GM18507 (cell line): ENCODE data around the gene PCNT.
"Not testable (repeated sequence)": the region's sequence is repeated elsewhere in the genome, so short reads cannot be mapped to it uniquely, and the experiment has no call there.

Experiments
- DNase-seq: peaks from one replicate; pipeline ENCODE4 v3.0.0; 2011; ENCODE audit warnings: low read depth; ENCODE audit not compliant: insufficient read length; ENCODE audit errors: extremely low spot score
- FAIRE-seq: peaks from 2 replicates; lab custom pipeline; 2011; peaks lifted over from hg19 to GRCh38; lab: Jason Lieb, UNC

PCNT gene

DNA sequence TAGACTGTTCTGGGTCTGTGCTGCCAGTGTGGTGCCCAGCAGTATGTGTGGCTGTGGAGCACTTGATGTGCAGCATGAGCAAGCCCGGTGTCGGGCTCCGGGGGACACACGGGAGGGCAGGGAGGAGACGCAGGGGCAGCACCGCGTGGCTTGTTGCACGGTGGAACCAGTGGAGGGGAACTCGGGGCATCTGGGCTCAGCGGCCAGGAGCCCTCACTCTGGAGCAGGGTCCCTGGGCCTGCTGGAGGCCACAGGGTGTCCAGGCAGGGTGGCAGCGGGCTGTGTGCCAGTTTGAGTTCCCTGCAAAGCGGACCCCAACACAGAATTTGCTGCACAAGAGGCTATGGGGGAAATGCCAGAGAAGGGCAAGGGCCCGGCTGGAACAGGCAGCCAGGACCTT, 30.6 kb downstream of the PCNT start:
- no peak for FAIRE-seq
- DNase-seq: no peak

DNA sequence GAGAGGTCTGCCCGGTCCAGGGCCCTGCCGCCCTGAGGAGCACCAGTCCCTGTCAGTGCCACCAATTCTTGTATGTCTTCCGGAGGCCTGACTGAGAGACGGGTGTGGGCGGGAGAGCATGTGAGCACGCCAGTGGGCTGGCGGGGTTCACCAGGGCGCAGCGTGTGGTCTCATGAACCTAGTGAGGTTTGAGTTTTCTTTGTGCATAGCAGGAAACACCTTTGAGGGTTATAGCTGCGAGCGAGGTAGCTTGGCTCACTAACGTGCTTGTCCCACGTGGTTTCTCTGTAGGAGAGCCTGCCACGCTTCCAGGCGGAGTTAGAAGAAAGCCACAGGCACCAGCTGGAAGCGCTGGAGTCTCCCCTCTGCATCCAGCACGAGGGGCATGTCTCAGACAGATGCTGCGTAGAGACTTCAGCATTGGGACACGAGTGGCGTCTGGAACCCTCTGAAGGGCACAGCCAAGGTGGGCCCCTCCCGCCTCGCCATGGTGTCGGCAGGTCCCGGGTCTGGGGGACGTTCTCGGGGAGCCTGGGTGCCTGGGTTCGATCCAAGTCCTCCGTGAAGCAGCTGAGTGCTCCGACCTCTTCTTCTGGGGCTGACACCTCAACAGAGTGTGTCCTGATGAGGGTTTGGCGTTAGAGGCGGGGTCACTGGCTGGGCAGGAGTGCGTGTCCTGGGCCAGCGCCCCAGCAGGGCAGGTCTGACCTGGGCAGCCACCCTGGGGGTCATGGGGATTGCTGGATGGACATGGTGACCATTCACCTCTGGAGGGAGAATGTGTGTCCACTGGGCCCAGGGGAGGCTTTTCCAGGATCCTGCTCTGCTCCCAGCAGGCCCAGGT, 31.4 kb downstream of the PCNT start:
- DNase-seq (no peak), FAIRE-seq (no peak)

DNA sequence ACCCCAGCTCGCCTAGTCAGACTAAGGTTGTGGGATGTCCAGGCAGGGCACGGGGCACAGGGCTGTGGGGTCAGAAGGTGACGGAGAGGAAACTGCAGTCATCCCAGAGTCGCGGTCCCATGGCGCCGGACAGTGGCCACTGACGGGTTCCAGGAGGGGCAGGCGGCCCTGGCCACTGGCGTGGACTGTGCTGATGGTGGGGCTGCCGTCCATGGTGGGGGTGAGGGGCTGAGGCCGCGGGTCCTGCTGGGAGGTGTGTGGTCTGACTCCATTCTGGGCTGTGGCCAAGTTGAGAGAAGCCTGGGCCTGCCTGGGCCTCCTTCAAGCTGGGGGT, 32.0 kb downstream of the PCNT start:
- FAIRE-seq (no peak), DNase-seq (no peak)

DNA sequence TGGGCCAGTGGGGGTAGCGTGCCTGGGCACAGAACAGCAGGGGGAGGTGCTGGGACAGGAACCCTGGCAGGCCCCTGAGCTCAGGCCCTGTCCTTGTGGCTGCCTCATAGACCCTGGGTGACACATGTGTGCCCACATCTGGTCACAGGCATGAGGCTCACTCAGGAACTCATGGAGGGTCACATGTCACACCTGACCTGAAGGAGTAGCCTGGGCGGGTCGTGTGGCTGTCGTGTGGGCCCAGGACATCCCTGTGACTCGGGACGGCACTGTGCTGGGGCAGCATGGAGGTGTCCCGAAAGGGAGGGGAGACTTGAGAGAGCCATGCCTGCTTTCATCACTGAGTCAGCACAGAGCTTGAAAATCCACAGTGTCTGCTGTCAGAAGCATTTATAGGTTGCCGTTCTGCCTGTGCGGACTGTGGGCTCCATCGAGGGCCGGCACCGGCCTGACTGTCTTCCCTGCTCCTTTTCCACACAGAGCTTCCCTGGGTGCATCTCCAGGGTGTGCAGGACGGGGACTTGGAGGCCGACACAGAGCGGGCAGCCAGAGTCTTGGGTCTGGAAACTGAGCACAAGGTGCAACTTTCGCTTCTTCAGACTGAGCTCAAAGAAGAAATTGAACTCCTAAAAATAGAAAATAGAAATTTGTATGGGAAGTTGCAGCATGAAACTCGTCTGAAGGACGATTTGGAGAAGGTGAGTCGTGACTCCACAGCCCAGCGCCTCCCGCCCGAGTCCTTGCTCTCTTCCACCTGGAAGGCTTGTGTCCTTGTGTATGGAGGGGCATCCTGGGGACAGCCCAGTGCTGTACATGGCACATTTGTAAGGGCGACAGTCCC, 32.8 kb downstream of the PCNT start:
- DNase-seq: no peak
- FAIRE-seq: no peak

DNA sequence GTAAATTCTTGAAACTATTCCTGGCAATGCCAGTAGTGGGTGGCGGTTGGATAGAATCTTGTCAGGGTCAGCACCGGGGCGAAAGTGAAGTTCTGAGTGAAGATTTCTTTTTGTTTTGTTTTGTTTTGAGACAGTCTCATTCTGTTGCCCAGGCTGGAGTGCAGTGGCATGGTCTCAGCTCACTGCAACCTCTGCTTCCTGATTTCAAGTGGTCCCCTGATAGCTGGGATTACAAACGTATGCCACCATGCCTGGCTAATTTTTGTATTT, 33.3 kb downstream of the PCNT start:
- DNase-seq (no peak), FAIRE-seq (peak; percentile 79)

DNA sequence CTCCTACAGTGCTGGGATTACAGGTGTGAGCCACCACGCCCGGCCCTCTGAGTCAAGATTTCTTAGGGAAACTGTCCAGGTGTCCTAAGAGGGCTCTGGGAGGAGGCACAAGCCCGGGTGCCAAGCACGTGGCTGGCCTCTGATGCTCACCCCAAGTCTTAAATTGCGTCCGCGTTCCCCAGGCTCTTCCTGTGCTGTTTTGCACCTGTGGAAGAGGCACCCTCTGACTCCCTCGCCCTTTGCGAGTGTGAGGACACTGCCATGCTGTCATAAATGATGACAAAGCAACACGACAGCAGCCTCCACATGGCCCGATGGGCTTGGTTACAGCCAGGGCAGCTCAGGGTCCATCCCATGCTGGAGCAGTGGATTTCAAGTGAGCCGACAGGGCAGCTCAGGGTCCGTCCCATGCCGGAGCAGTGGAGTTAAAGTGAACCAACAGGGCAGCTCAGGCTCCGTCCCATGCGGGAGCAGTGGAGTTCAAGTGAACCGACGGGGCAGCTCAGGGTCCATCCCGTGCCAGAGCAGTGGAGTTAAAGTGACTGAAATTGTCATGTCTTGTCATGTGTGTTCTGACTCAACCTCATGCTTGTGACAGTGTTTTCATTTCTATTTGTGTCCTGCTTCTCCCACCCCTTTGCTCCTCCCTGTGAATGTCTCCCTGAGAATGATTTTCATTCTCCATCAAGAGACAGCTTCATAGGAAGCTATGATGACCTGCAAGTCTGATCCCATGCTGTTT, 33.9 kb downstream of the PCNT start:
- DNase-seq (no peak), FAIRE-seq (peak; percentile 21)

DNA sequence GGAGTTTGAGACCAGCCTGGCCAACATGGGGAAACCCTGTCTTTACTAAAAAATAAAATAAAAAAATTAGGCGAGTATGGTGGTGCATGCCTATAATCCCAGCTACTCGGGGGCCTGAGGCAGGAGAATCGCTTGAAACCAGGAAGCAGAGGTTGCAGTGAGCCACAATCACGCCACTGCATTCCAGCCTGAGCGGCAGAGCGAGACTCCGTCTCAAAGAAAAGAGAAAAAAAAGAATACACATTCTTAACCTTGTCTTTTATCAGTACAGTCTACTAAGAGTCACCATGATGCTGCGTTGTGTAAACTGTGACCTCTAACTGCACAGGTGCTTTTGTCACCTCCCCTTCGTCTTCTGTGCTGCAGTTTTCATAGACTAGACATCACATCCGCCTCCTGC, 37.2 kb downstream of the PCNT start:
- FAIRE-seq (no peak), DNase-seq (no peak)

DNA sequence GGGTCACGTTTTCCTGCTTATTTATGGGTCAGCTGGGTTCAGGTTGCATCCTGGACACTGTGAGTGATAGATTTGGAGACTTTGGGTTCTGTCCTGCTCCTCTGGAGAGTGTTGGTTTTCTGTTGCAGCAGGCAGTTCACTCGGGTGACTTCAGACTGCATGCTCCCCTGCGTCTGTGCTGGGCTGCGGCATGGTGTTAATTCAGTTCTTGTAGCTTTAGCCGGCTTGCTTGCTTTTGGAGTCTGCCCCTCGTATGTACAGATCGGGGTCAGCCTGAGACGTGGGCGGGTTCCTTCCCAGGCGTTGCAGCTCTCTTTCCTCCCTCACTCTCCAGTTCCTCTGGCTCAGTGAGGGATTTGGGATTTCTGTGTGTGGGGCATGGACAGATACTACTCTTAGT, 38.0 kb downstream of the PCNT start:
- DNase-seq (no peak), FAIRE-seq (no peak)

DNA sequence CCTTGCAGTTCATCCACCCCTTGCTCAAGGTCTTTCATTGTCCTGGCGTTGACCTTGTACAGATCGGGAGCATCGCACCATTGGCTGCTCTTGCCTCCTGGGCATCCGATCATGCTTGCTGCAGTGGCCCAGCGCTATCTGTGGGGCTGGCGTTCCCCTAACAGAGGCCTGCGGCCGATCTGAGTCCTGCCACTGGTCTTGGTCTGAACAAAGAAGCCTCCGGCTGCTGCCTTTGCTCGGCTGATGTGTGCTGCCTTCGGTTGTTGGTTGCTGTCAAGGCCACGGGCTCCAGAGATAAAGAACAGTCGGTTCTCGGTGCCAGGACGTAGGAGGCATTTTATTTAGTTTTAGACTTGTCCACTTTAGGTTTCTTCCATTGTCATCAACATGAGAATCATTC, 39.0 kb downstream of the PCNT start:
- DNase-seq: no peak

DNA sequence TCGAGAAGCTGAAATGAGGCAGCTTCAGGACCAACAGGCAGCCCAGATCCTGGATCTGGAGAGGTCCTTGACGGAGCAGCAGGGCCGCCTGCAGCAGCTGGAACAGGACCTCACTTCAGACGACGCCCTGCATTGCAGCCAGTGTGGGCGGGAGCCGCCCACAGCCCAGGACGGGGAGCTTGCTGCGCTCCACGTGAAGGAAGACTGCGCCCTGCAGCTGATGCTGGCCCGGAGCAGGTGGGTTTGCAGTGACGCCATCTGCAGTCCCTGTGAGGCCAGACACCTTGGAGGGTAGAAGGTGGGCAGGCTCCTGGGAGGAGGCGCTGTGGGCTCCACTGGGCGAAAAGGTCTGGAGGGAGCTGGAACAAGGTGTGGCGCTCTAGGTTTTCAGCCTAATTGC, 39.7 kb downstream of the PCNT start:
- DNase-seq (no peak), FAIRE-seq (no peak)

More for the DNA sequence above, 39.0 kb downstream of the PCNT start:
- no peak for FAIRE-seq

DNA sequence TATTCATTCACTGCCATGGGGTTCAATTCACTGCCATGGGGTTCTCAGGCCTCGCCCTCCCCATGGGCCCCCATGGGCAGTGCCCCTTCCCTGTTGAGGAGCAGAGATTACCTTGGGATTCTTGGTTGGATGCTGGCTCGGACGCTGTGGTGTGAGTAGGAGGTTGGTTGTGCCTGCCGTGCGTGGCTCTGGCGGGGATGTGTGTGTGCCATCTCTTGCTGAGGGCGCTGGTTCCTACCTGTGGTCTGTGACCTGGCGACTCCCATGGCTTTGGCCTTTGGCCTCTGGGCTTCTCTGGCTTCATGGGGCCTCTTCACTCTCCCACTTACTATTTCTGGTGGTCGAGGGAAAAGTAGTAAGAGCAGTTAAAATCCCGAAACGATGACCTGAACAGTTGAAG, 42.1 kb downstream of the PCNT start:
- no peak for FAIRE-seq
- DNase-seq: no peak

DNA sequence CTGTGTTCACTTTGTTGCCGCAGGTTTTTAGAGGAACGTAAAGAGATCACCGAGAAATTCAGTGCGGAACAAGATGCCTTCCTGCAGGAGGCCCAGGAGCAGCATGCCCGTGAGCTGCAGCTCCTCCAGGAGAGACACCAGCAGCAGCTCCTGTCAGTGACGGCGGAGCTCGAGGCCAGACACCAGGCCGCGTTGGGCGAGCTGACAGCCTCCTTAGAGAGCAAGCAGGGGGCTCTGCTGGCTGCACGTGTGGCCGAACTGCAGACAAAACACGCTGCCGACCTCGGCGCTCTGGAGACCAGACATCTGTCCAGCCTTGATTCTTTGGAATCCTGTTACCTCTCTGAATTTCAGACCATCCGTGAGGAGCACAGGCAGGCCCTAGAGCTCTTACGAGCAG, 42.6 kb downstream of the PCNT start:
- FAIRE-seq: no peak
- DNase-seq: no peak

DNA sequence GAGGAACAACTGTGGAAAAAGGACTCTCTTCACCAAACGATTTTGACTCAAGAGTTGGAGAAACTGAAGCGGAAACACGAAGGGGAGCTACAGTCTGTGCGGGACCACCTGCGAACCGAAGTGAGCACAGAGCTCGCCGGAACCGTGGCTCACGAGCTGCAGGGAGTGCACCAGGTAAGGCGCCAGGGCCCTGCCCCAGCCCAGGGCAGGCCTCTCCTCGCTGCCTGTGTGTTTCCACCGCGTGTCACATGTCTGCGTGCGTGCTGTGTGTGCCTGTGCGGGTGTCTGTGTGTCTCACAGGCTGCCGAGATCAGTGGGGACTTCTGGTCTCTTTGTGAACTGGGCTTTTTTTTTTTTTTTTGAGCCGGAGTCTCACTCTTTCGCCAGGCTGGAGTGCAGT, 43.0 kb downstream of the PCNT start:
- DNase-seq: no peak
- FAIRE-seq: no peak

DNA sequence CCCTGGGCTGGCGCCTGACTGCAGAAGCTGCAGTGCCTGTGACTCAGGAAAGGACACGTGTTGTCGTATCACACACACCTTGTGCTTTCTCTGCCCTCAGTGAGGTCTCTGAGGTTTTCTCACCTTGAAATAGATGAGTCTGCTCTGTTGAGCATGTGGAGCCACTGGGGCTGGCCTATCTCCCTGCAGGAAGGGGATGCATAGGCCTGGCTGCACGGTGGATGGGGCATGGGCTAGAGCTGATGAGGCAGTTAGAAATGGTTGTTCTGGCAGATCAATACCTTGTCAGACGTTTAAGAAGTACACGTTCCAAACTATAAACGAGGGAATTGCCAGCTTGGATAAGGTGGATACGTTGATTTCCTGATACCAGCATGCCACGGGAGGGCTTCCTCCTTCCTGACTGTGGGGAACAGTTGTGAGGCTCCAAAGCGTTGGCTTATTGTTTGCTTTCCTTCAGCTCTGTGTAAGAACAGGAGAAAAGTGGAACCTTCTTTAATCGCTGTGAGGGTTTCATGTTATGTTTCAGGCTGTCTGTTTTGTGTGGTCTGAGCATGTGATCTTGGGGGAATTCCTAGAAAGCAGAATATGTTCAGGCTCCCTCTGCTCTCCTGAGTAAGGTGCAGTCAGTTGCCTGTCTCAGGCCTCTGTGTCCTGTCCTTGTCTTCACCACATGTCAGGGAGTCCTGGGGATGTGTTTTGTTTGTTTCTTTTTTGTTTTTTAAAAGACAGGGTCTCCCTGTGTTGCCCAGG, 44.8 kb downstream of the PCNT start:
- DNase-seq (peak; percentile 56), FAIRE-seq (peak; percentile 93)

DNA sequence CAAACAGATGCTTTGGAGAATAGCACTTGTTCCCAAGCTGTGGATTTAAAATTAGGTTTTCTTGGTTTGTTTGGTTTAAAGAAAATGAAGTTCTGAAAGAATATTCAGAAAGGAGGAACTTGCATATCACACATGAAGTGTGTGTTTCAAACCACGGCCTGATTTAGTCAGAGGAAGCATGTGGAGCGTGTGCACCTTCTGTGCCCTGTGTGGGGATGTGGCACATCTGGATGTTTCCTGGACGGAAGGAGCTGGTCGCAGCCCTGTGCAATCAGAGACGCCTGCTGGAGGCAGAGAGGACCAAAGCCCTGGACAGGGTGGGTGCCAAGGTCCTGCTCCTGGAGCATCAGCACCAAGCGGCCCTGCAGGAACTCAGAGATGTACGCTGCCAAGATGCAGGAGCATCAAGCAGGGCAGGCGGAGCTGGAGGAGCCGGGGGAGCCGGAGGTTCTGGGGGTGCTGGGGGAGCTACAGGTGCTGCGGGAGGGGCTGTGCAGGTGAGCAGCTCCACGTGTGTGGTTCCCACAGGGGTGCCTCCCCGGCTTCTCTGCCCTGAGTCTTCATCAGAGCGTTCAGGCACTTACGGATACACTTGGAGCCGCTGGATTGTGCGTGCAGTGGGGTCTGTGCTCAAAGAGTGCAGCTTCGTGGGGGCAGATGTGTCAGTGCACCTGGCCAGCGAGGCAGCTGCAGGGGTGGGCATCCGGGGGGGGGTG, 45.7 kb downstream of the PCNT start:
- FAIRE-seq (no peak), DNase-seq (no peak)

DNA sequence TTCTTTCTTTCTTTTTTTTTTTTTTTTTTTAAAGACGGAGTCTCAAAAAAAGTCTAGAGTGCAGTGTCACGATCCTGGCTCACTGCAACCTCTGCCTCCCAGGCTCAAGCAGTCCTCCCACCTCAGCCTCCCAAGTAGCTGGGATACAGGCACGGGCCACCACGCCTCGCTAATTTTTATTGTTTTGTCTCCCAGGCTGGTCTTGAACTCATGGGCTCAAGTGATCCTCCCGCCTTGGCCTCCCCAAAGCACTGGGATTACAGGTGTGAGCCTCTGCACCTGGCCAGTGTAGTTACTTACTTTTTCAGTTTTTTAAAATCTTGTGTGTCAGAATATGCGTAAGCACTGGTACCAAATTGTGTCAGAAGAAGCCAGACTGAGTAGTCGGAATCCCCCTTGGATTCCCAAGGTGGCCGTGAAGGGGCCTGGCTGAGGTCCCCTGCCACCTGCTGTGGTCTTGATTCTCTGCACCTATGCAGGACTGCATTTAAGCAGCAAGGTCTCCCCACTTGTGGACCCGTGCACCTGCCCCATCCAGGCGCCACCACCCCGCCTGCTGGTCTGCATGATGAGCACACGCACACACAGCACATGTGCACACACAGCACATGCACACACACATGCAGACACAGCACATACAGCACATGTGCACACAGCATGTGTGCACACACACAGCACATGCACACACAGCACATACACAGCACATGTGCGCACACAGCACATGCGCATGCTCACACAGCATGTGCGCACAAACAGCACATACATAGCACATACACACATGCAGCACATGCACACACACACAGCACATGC, 47.5 kb downstream of the PCNT start:
- peak; percentile 39 for FAIRE-seq

DNA sequence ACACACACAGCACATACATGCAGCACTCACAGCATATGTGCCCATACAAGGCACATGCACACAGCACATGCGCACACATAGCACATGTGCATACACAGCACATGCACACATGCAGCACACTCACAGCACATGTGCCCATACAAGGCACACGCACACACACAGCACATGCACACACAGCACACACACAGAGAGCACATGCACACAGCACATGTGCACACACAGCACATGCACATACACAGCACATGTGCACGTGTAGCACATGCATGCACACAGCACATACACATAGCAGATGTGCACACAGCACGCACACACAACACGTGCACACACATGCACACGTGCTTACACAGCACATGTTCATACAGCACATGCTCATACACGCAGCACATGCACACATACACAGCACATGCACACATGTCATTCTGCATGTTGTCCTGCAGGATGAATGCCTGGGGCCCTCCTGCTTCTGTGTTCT, 48.1 kb downstream of the PCNT start:
- no peak for DNase-seq
- no peak for FAIRE-seq

More for the DNA sequence above, 47.5 kb downstream of the PCNT start:
- DNase-seq: no peak

DNA sequence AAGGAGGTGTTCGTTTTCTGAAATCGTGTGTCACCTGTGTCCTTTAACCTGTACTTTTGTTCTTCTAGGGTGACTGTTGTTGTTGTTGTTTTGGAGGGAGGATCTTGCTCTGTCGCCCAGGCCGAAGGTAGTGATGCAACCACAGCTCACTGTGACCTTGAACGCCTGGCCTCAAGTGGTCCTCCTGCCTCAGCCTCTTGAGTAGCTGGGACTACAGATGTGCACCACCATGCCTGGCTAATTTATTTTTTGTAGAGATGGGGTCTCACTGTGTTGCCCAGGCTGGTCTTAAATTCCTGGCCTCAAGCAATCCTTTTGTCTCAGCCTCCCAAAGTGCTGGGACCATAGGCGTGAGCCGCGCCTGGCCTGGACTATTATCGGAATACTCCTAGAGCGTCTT, 49.0 kb downstream of the PCNT start:
- not testable (repeated sequence) for FAIRE-seq, DNase-seq
